ENCODE measurements around the gene TTC24.

Gene TTC24

GRCh38 chr1:156589546-156589945 lies 10.0 kb downstream of the TTC24 start:
- no peak for DNase-seq (ENCODE audit: low spot score)
- no peak for TF ChIP-seq CTCF (IDR thresholded peaks at IDR 0.05; ENCODE audit: extremely low read depth, missing control alignments)

GRCh38 chr1:156590326-156591180 lies 11.0 kb downstream of the TTC24 start:
- no peak for DNase-seq (ENCODE audit: low spot score)
- no peak for TF ChIP-seq CTCF (IDR thresholded peaks at IDR 0.05; ENCODE audit: extremely low read depth, missing control alignments)

GRCh38 chr1:156591181-156591431 lies 11.6 kb downstream of the TTC24 start:
- no peak for TF ChIP-seq CTCF (IDR thresholded peaks at IDR 0.05; ENCODE audit: extremely low read depth, missing control alignments)
- DNase-seq (ENCODE audit: low spot score), result no peak

DNA sequence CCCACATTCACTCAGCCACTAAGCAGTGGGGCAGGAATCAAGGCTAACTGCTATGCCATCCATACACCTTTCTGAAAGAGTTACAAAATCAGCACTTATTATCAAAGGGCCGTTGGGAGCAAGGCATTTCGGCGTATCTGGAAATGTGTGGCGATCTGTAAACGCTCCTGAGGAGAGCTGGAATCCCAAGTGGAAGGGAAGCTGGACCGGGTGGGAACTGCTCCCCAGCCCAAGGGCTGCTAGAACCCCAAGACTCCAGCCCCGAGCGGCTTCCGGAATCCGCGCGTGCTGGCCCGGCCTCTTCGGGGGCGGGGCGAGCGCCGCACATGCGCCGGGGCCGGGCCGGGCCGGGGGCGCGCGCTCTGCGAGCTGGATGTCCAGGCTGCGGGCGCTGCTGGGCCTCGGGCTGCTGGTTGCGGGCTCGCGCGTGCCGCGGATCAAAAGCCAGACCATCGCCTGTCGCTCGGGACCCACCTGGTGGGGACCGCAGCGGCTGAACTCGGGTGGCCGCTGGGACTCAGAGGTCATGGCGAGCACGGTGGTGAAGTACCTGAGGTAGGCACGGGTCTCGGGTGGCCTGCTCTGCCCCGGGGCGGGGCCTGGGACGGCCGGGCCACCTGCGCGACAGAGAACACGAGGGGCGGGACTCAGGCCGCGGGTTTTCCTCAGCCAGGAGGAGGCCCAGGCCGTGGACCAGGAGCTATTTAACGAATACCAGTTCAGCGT lies 12.1 kb downstream of the TTC24 start, which contains the start of gene NAXE:
Gene NAXE (plus strand): TSS at position 345 of the 726 bp plus-strand sequence. CDS start 29 bp downstream, at position 374.
- TF ChIP-seq CTCF (IDR thresholded peaks at IDR 0.05; ENCODE audit: extremely low read depth, missing control alignments), result no peak
- peak; percentile 90 for DNase-seq (ENCODE audit: low spot score)

GRCh38 chr1:156592158-156592909 lies 12.8 kb downstream of the TTC24 start:
- DNase-seq (ENCODE audit: low spot score), result no peak
- TF ChIP-seq CTCF (IDR thresholded peaks at IDR 0.05; ENCODE audit: extremely low read depth, missing control alignments), result no peak

DNA sequence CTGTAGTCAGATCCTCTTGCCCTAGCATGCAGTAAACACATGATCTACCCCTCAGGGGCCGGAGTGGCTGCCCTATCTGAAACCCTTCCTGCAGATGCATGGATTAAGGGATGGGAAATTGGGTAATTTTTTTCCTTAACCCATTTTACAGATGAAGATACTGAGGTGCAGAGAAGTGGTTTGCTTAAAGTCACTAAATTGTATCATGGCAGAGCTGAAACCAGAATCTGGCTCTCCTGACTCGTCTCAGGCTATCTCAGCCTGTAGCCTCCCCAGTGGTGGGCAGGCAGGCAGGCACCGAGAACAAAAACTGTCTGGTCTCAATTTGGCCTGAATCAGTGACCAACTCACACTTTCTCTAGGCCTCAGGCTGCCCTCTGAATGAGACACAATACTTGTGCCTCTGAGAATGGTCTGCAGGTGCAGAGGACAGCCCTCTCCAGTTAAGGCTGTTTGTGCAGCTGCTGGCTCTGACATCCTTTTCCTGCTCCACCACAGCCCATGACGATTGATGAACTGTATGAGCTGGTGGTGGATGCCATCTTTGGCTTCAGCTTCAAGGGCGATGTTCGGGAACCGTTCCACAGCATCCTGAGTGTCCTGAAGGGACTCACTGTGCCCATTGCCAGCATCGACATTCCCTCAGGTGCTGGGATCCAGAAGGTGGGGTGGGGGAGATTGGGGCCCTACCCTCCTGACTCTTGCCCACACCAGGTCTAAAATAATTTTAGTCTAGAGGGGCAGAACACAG lies 13.6 kb downstream of the TTC24 start:
- TF ChIP-seq CTCF (IDR thresholded peaks at IDR 0.05; ENCODE audit: extremely low read depth, missing control alignments), result no peak
- no peak for DNase-seq (ENCODE audit: low spot score)

Measured in GM20000 (cell line).